ENCODE measurements around the gene TRAFD1. TPM values are rescaled to one million over a fixed set of nuclear protein-coding genes. Genes with fewer than 3 reads are reported as not detected.

The TRAFD1 gene
- total and polyA plus RNA-seq, 2 donors (not counting 3 experiments of a cell fraction or from before 2014, with no cell fraction given), result 20.3 to 24.9 TPM

DNA sequence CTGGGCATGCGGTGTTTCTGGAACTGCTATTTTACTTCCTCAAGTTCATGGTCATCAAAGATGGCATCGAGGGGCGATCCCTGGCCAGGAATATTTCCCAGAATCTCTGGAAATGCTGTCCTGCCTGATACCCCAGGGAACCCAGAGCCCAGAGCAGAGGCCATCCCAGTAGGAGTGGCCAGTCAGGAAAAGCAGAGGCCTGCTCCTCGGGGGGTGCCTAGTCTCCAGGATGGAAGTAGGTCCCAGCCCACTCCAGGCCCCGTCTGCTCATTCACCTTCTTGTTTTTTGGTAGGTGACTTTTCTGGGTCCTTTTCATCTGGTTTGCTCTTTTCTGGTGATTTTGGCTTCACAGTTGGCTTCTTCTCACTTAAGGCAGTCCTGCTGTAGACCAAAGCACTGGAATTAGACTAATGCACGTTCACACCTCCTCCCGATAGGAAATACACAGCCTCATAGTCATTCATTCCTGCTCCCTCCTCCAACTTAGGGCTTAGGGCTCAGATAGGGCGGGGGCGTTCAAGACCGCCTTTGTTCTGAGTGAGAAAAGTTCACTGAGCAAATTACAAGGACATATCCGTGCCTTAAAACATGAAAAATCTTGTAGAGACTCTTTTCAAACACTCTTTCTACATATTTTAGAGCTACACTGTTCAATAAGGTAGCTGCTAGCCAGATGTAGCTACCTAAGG lies 51.1 kb downstream of the TRAFD1 start:
- Histone ChIP-seq H3K9me3 (replicated peaks; ENCODE audit: control insufficient read depth, insufficient read depth, low read length) (no peaks in the 10 kb centered on the region), H3K27ac (ENCODE audit: insufficient read depth, low read depth, low read length) (no peak overlapping the region), H4K20me1 (replicated peaks; ENCODE audit: control insufficient read depth, extremely low read depth, insufficient read depth, low read length) (no peaks in the 10 kb centered on the region), H3K36me3 (ENCODE audit: control insufficient read depth in 2 of 2, extremely low read depth in 1 of 2, insufficient read depth in 2 of 2, low read length in 2 of 2) (peaks cover 6 to 25% of the 10 kb centered on the region in 2 experiments), H3K27me3 (ENCODE audit: control insufficient read depth in 2 of 2, insufficient read depth in 2 of 2, low read length in 2 of 2) (no peaks in the 10 kb centered on the region), H3K4me1 (ENCODE audit: control insufficient read depth, extremely low read depth, insufficient read depth, low read length) (no peaks in the 10 kb centered on the region), H3K9me1 (replicated peaks; ENCODE audit: control insufficient read depth, extremely low read depth, insufficient read depth, low read length) (no peaks in the 10 kb centered on the region), H2AFZ (ENCODE audit: low read depth, low read length) (no peak overlapping the region), H3K79me2 (ENCODE audit: control insufficient read depth, insufficient read depth, low read length) (no peaks in the 10 kb centered on the region), H3K4me2 (ENCODE audit: insufficient read depth, low read length) (no peak overlapping the region), H3K9ac (replicated peaks; ENCODE audit: extremely low read depth, insufficient read depth, low read length) (no peak overlapping the region), H3K4me3 (replicated peaks in 1 of 3; ENCODE audit: insufficient read depth in 1 of 3, low read depth in 1 of 3, low read length in 3 of 3) (no peak overlapping the region)
- DNase-seq (ENCODE audit: low read depth, low spot score), result no peak
- intact Hi-C loops (cut with micrococcal nuclease) (loop anchor here (10.0 kb wide), 1 partner anchor 232 kb away; no protein-coding TSS in a partner anchor), dilution Hi-C loops (cut with MboI; ENCODE audit: extremely low pct_ligation_motif_present, low sequenced_read_pairs) (no loop called here)
- FAIRE-seq, result no peak
- ChIA-PET CTCF (interaction anchor here (3.2 kb wide), 1 partner anchor 22 kb away, joined by 8 read pairs; no protein-coding TSS in a partner anchor), POLR2A (no interaction called here)
- TF ChIP-seq MYC (IDR thresholded peaks at IDR 0.05; ENCODE audit: low read depth, low read length) (no peak), GATA2 (IDR thresholded peaks at IDR 0.05; ENCODE audit: insufficient read depth, insufficient read length, low read depth, low read length) (no peak), EZH2 (IDR thresholded peaks at IDR 0.05; ENCODE audit: borderline replicate concordance, low read depth, low read length, severe bottlenecking) (no peak)
- TF ChIP-seq, protein P1, sequence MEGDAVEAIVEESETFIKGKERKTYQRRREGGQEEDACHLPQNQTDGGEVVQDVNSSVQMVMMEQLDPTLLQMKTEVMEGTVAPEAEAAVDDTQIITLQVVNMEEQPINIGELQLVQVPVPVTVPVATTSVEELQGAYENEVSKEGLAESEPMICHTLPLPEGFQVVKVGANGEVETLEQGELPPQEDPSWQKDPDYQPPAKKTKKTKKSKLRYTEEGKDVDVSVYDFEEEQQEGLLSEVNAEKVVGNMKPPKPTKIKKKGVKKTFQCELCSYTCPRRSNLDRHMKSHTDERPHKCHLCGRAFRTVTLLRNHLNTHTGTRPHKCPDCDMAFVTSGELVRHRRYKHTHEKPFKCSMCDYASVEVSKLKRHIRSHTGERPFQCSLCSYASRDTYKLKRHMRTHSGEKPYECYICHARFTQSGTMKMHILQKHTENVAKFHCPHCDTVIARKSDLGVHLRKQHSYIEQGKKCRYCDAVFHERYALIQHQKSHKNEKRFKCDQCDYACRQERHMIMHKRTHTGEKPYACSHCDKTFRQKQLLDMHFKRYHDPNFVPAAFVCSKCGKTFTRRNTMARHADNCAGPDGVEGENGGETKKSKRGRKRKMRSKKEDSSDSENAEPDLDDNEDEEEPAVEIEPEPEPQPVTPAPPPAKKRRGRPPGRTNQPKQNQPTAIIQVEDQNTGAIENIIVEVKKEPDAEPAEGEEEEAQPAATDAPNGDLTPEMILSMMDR (IDR thresholded peaks at IDR 0.05; ENCODE audit: extremely low read depth in 1 of 2, insufficient read depth in 1 of 2, low read depth in 1 of 2, low read length in 2 of 2), result no peak
- no TSS peak for BruUV-seq (replicated peaks)

DNA sequence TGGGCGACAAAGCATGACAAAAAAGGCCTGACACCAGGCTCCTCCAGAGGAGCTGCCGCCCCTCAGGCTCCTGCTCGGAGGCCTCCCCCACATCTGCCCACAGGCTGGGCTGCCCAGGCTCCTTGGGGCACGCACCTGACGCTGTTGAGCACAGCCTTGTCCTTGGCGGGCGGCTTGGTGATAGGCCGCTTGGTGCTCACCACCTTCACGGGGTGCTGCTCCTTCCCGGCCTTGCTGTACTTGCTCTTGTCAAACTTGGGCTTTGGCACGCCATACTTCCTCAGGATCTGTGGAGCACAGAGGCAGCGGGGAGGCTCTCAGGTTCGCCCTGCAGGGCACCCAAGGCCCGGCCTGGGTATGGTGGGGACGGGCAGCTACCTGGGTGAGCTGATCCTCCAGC lies 53.4 kb downstream of the TRAFD1 start:
- DNase-seq (ENCODE audit: low read depth, low spot score) (no peak), FAIRE-seq (no peak)
- Histone ChIP-seq H3K79me2 (ENCODE audit: control insufficient read depth, insufficient read depth, low read length) (no peaks in the 10 kb centered on the region), H3K4me3 (replicated peaks in 1 of 3; ENCODE audit: insufficient read depth in 1 of 3, low read depth in 1 of 3, low read length in 3 of 3) (no peak overlapping the region), H3K9ac (replicated peaks; ENCODE audit: extremely low read depth, insufficient read depth, low read length) (no peak overlapping the region), H3K9me3 (replicated peaks; ENCODE audit: control insufficient read depth, insufficient read depth, low read length) (no peaks in the 10 kb centered on the region), H2AFZ (ENCODE audit: low read depth, low read length) (no peak overlapping the region), H3K4me2 (ENCODE audit: insufficient read depth, low read length) (no peak overlapping the region), H3K27ac (ENCODE audit: insufficient read depth, low read depth, low read length) (no peak overlapping the region), H4K20me1 (replicated peaks; ENCODE audit: control insufficient read depth, extremely low read depth, insufficient read depth, low read length) (no peaks in the 10 kb centered on the region), H3K27me3 (ENCODE audit: control insufficient read depth in 2 of 2, insufficient read depth in 2 of 2, low read length in 2 of 2) (no peaks in the 10 kb centered on the region), H3K9me1 (replicated peaks; ENCODE audit: control insufficient read depth, extremely low read depth, insufficient read depth, low read length) (no peaks in the 10 kb centered on the region), H3K4me1 (ENCODE audit: control insufficient read depth, extremely low read depth, insufficient read depth, low read length) (no peaks in the 10 kb centered on the region), H3K36me3 (ENCODE audit: control insufficient read depth in 2 of 2, extremely low read depth in 1 of 2, insufficient read depth in 2 of 2, low read length in 2 of 2) (peaks cover 6 to 15% of the 10 kb centered on the region in 2 experiments)
- CTCF ChIA-PET, result interaction anchor here (3.2 kb wide), 1 partner anchor 20 kb away, joined by 8 read pairs; no protein-coding TSS in a partner anchor
- POLR2A ChIA-PET, result no interaction called here
- no TSS peak for BruUV-seq (replicated peaks)
- TF ChIP-seq GATA2 (IDR thresholded peaks at IDR 0.05; ENCODE audit: insufficient read depth, insufficient read length, low read depth, low read length) (no peak), POLR2A (IDR thresholded peaks at IDR 0.05; ENCODE audit: low read depth, low read length) (no peak), POLR2AphosphoS5 (IDR thresholded peaks at IDR 0.05; ENCODE audit: insufficient read depth, low read depth, low read length) (no peak), EZH2 (IDR thresholded peaks at IDR 0.05; ENCODE audit: borderline replicate concordance, low read depth, low read length, severe bottlenecking) (no peak), JUN (IDR thresholded peaks at IDR 0.05; ENCODE audit: borderline replicate concordance, insufficient read depth, insufficient read length, low read depth) (no peak), MYC (IDR thresholded peaks at IDR 0.05; ENCODE audit: low read depth, low read length) (no peak), FOS (IDR thresholded peaks at IDR 0.05; ENCODE audit: borderline replicate concordance, insufficient read depth, low read length) (no peak)
- TF ChIP-seq, protein P1 (IDR thresholded peaks at IDR 0.05; ENCODE audit: extremely low read depth in 1 of 2, insufficient read depth in 1 of 2, low read depth in 1 of 2, low read length in 2 of 2), result no peak
- TF ChIP-seq, protein P2, sequence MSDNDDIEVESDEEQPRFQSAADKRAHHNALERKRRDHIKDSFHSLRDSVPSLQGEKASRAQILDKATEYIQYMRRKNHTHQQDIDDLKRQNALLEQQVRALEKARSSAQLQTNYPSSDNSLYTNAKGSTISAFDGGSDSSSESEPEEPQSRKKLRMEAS (IDR thresholded peaks at IDR 0.05; ENCODE audit: insufficient read depth, insufficient read length), result no peak
- intact Hi-C loops (cut with micrococcal nuclease) (loop anchor here (10.0 kb wide), 1 partner anchor 234 kb away; no protein-coding TSS in a partner anchor), dilution Hi-C loops (cut with MboI; ENCODE audit: extremely low pct_ligation_motif_present, low sequenced_read_pairs) (no loop called here)
